BJ (cell line): Measurements from ENCODE around the gene CBFB. TPM values are rescaled to one million over a fixed set of nuclear protein-coding genes. Genes with fewer than 3 reads are reported as not detected.

ENCODE experiments used
- CTCF ChIA-PET: fragments of 350-600 bp; formaldehyde crosslinking; extraction: SDS; loops from one replicate; lab custom pipeline; 2021; ENCODE audit warnings: antibody characterized with exemption, inconsistent platforms; lab: Yijun Ruan, JAX
- POLR2A ChIA-PET: fragments of 300-600 bp; sonication (Branson Sonifier 250); formaldehyde crosslinking; extraction: SDS; loops from one replicate; lab custom pipeline; 2021; ENCODE audit warnings: antibody characterized with exemption; lab: Charles Lee
- DNase-seq: peaks from one replicate; pipeline ENCODE4 v3.0.0-alpha.2; 2011; ENCODE audit warnings: low read depth
- H3K27me3 ChIP-seq: 2 replicates; pipeline ENCODE4 v1.6.0; 2011; ENCODE audit warnings: low read length; ENCODE audit not compliant: control insufficient read depth, insufficient read depth
- H3K36me3 ChIP-seq: 2 replicates; pipeline ENCODE4 v1.5.1; 2011; ENCODE audit warnings: low read length; ENCODE audit not compliant: control insufficient read depth, insufficient read depth
- H3K4me3 ChIP-seq: 2 replicates; pipeline ENCODE4 v1.5.1; 2011; ENCODE audit warnings: low read depth, mild to moderate bottlenecking, control low read depth, low read length
- CTCF ChIP-seq: IDR thresholded peaks from 2 replicates; pipeline ENCODE4 v1.5.1; 2011; ENCODE audit warnings: low read depth, mild to moderate bottlenecking, control low read depth, inconsistent platforms, low read length, moderate library complexity; ENCODE audit not compliant: insufficient read depth
- polyA plus RNA-seq: library from polyadenylated mRNA; depleted of rRNA; stranded (reverse); fragments of >200 nt; gene quantifications from 2 replicates; pipeline ENCODE4 v1.2.3, GENCODE V29; 2011

The CBFB gene
- polyA plus RNA-seq, 1 experiment: 14.7 TPM

- ChIA-PET CTCF (interaction anchor here (1.6 to 9.2 kb wide), 3 partner anchors 80 to 164 kb away, joined by 4 to 118 read pairs (median 12); no protein-coding TSS in a partner anchor), POLR2A (no interaction called here)
- no peak overlapping the region for H3K4me3 ChIP-seq
- no peaks in the 10 kb centered on the region for H3K27me3 ChIP-seq
- no peak for TF ChIP-seq CTCF
- H3K36me3 ChIP-seq: no peaks in the 10 kb centered on the region
- no peak for DNase-seq
Observed at GRCh38 chr16:67021321-67021720, 7.6 kb upstream of the CBFB start.

GRCh38 chr16:67022531-67023214 is 6.3 kb upstream of the CBFB start:
- CTCF ChIA-PET: interaction anchor here (0.6 to 9.2 kb wide), 4 partner anchors 60 to 163 kb away, joined by 3 to 118 read pairs (median 8); no protein-coding TSS in a partner anchor

GRCh38 chr16:67023689-67024088 is 5.3 kb upstream of the CBFB start:
- TF ChIP-seq CTCF: no peak
- Histone ChIP-seq H3K36me3 (no peaks in the 10 kb centered on the region), H3K27me3 (no peaks in the 10 kb centered on the region), H3K4me3 (no peak overlapping the region)
- DNase-seq: no peak
- POLR2A ChIA-PET: no interaction called here
- CTCF ChIA-PET: interaction anchor here (9.2 kb wide), 1 partner anchor 132 kb away, joined by 118 read pairs; no protein-coding TSS in a partner anchor

More at GRCh38 chr16:67022531-67023214, 6.3 kb upstream of the CBFB start:
- Histone ChIP-seq H3K4me3 (no peak overlapping the region), H3K36me3 (no peaks in the 10 kb centered on the region), H3K27me3 (no peaks in the 10 kb centered on the region)
- POLR2A ChIA-PET: no interaction called here
- TF ChIP-seq CTCF: no peak
- no peak for DNase-seq

- TF ChIP-seq CTCF: no peak
- POLR2A ChIA-PET: no interaction called here
- CTCF ChIA-PET: interaction anchor here (0.8 to 9.2 kb wide), 4 partner anchors 12 to 132 kb away, joined by 3 to 118 read pairs (median 6); no protein-coding TSS in a partner anchor
- no peaks in the 10 kb centered on the region for H3K36me3 ChIP-seq
- no peak for DNase-seq
- H3K27me3 ChIP-seq: no peaks in the 10 kb centered on the region
- no peak overlapping the region for H3K4me3 ChIP-seq
Observed at GRCh38 chr16:67024384-67025209, 4.4 kb upstream of the CBFB start.

GRCh38 chr16:67025210-67025550 is 3.8 kb upstream of the CBFB start:
- ChIA-PET CTCF (interaction anchor here (0.8 to 1.7 kb wide), 3 partner anchors 12 to 130 kb away, joined by 3 to 7 read pairs (median 5); no protein-coding TSS in a partner anchor), POLR2A (no interaction called here)
- no peak for DNase-seq
- Histone ChIP-seq H3K36me3 (no peaks in the 10 kb centered on the region), H3K4me3 (no peak overlapping the region), H3K27me3 (no peaks in the 10 kb centered on the region)
- TF ChIP-seq CTCF: no peak
